NOMO-1 treated with dmso at 0.1 percent for 144 hours (cell line): ENCODE results near the gene DCC.

ENCODE experiments used
- DNase-seq: peaks from one replicate; lab custom pipeline; 2025; ENCODE audit not compliant: unreplicated experiment; lab: John Stamatoyannopoulos, UW

The DCC gene

GRCh38 chr18:52678034-52678433 lies 338.0 kb downstream of the DCC start:
- no peak for DNase-seq

- DNase-seq, result no peak
These were observed 338.6 kb downstream of the DCC start for GRCh38 chr18:52678551-52678950.

- DNase-seq, result no peak
These were observed 339.4 kb downstream of the DCC start for GRCh38 chr18:52679354-52679753.

GRCh38 chr18:52682260-52682659 lies 342.3 kb downstream of the DCC start:
- no peak for DNase-seq

- no peak for DNase-seq
These were observed 345.3 kb downstream of the DCC start for GRCh38 chr18:52685316-52685715.

GRCh38 chr18:52691841-52692240 lies 351.8 kb downstream of the DCC start:
- no peak for DNase-seq

GRCh38 chr18:52694804-52695203 lies 354.8 kb downstream of the DCC start:
- DNase-seq, result no peak

GRCh38 chr18:52700116-52700515 lies 360.1 kb downstream of the DCC start:
- no peak for DNase-seq

- DNase-seq, result no peak
These were observed 360.8 kb downstream of the DCC start for GRCh38 chr18:52700816-52701215.

GRCh38 chr18:52701219-52701935 lies 361.4 kb downstream of the DCC start:
- no peak for DNase-seq

GRCh38 chr18:52715421-52715820 lies 375.4 kb downstream of the DCC start:
- no peak for DNase-seq

GRCh38 chr18:52715991-52716390 lies 376.0 kb downstream of the DCC start:
- no peak for DNase-seq

- no peak for DNase-seq
These were observed 377.0 kb downstream of the DCC start for GRCh38 chr18:52716973-52717372.

- no peak for DNase-seq
These were observed 382.9 kb downstream of the DCC start for GRCh38 chr18:52722904-52723303.

GRCh38 chr18:52723550-52723970 lies 383.6 kb downstream of the DCC start:
- DNase-seq, result no peak

GRCh38 chr18:52730972-52731619 lies 391.1 kb downstream of the DCC start:
- no peak for DNase-seq

- DNase-seq, result no peak
These were observed 398.9 kb downstream of the DCC start for GRCh38 chr18:52738946-52739345.

- DNase-seq, result no peak
These were observed 407.0 kb downstream of the DCC start for GRCh38 chr18:52746986-52747385.

- no peak for DNase-seq
These were observed 407.9 kb downstream of the DCC start for GRCh38 chr18:52747869-52748268.

- no peak for DNase-seq
These were observed 408.3 kb downstream of the DCC start for GRCh38 chr18:52748343-52748742.

- no peak for DNase-seq
These were observed 409.5 kb downstream of the DCC start for GRCh38 chr18:52749542-52749941.

GRCh38 chr18:52750995-52751394 lies 411.0 kb downstream of the DCC start:
- no peak for DNase-seq

- DNase-seq, result no peak
These were observed 424.3 kb downstream of the DCC start for GRCh38 chr18:52764316-52764715.
